G401.6 (cell line): ENCODE results near the gene ATP2B2.

ENCODE experiments used
- FAIRE-seq: peaks from 2 replicates; lab custom pipeline; 2012; peaks lifted over from hg19 to GRCh38; lab: Jason Lieb, UNC

The ATP2B2 gene

DNA sequence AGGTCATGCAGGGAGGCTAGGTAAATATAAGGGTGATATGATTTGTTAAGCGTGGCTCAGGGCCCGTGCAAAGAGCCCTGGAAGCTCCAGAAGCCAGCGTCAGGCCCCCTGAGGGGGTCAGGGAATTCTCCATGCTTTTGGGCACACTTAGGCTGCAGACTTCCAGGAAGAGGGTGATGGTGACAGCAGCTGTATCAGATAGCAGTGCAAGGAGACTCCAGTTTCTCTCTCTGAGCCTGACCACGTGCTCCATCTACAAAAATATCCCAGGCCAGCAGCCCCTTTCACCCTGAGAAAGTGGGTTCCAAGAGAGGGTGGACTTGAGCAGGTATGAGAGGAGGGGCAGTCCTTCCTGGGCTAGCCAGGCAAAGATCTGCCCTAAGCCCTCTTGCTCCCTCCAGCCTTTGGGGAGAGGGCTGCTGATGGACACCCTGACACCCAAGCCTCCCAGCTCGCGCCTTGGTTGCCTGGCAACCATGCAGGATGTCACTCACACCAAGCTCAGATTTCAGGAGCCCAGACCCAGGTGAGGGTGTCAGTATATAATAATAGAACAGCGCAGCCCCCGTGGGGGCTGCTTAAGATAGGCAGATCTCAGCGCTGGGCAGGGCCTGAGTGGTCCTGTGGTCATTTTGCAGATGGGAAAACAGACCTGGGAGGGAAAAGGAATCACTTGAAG is 35.8 kb downstream of the ATP2B2 start:
- no peak for FAIRE-seq

GRCh38 chr3:10468613-10469354 is 36.6 kb downstream of the ATP2B2 start:
- FAIRE-seq: no peak

DNA sequence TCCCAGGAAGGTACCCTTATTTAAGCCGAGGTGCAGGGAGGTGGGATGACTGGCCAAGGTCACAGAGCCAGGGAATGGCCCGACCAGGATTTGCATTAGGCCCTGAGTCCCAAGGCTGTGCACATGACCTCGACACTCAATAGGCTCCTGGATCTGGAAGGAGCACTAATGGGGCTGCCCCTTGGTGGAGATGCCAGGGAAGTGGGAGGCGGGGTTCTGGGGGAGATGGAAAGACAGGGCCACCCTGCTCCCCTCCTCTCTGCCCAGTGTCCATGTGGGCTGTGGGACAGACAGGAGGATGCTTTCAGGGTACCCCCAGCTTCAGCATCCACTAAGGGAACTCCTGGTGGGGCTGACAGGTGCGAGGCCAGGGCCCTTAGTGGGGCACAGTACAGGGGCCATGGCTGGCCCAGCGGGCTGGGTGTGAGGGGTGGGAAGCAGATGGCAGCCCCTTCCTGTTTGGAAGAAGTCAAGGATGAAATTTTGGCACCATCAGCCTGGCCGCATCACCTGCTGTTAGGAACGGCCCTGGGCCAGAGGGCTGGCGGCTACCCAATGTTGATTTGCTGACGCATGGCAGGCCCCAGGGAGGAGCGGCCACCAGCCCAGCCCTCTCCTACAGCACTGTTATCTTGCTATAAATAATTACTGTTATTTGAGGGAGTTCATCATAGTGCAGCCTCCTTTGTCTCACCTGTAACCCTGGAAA is 37.3 kb downstream of the ATP2B2 start:
- no peak for FAIRE-seq

- no peak for FAIRE-seq
Measured at GRCh38 chr3:10467204-10467603, 38.2 kb downstream of the ATP2B2 start.

DNA sequence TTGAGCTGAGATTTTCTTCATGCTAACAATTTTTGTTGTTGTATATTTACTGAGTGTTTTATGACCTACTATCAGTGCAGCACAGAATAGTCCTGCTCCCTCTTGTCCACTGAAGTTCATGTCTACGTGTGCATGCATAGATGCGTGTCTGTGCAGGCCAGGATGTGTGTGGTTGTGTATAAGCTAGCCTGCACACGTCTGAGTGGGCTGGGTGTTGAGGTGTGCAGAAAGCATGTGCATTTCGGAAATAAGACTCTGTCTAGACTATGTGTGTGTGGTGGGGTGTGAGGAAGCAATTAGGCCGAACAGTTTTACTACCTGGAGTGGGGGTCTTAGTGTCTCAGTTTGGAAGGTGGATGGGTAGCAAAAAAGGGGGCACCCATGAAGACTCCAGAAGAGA is 39.2 kb downstream of the ATP2B2 start:
- no peak for FAIRE-seq

- no peak for FAIRE-seq
Measured at GRCh38 chr3:10465161-10465560, 40.2 kb downstream of the ATP2B2 start.

DNA sequence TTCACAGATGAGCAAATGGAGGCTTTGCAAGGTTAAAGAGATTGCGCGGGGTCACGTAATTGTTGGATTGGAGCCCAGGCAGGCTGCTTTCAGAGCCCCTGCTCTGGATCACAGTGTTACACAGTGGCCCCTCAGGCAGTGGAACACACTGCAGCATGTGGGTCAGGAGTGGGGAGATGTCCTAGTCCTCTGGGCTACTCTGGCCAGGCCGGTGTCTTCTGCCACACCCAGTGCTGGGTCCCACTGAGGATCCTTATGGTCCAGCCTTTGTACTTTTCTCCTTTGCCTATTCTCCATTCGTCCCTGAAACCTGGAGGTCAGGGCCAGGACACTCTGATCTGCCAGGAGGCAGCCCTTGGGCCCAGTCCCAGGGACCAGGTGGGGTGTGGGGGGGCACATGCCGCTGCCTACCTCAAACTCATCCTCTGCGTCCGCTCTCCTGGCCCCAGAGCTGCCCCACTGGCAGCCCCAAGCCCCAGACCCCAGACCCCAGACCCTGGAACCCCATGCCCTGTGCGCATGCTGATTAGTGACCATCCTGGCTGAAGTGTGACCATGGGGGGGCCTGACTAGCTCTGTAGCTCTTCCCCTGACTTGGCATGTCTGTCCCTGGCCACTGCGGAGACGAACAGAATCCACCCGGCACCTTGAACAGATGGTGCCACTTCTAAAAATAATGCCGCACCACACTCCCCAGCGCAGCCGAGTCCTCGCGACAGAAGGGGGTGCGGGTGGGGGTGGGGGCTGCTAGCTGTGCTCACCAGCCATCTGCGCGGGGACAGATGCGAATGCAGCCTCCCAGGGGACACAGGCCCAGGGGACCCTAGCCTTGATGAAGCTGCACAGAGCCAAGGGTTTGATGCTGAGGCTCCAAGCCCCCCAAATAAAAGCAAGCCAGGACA is 41.6 kb downstream of the ATP2B2 start:
- no peak for FAIRE-seq

- no peak for FAIRE-seq
Measured at GRCh38 chr3:10462641-10463532, 42.5 kb downstream of the ATP2B2 start.

GRCh38 chr3:10460951-10461545 is 44.3 kb downstream of the ATP2B2 start:
- no peak for FAIRE-seq

GRCh38 chr3:10459954-10460754 is 45.2 kb downstream of the ATP2B2 start:
- no peak for FAIRE-seq

DNA sequence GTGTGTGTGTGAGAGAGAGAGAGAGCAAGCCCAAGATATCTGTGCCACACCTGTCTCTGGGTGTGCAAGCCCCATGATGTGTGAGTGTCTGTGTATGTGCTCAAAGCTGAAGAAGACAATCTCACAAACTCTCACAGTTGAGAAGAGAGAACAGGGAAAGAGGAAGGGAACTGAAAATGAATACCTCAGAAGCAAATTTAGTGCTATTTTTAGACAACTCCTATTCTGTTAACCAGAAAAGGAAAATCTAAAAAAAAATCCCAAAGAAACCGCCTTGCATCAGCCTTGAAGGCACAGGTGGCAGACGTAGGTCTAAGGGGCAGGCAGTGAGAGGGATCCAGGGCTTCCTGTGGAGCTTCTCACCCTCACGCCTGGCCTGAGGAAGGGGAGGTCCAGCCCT is 47.8 kb downstream of the ATP2B2 start:
- no peak for FAIRE-seq

GRCh38 chr3:10456981-10457380 is 48.4 kb downstream of the ATP2B2 start:
- no peak for FAIRE-seq

DNA sequence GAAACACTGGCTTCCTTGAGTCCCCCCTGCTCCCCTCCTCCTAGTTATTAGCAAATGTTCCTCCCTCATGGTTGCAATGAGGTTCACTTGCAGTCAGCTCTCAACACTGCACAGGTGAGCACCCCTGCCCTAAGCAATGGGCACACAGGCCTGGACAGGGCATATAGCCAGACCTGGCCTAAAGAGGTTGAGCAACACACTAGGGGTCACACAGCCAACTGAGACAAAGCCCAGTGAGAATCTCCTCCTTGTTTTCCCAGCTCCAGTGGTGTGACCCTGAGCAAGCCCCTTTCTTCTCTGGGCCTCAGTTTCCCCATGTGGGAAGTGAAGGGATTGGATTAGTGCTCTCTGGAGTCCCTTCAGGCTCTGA is 49.9 kb downstream of the ATP2B2 start:
- no peak for FAIRE-seq

DNA sequence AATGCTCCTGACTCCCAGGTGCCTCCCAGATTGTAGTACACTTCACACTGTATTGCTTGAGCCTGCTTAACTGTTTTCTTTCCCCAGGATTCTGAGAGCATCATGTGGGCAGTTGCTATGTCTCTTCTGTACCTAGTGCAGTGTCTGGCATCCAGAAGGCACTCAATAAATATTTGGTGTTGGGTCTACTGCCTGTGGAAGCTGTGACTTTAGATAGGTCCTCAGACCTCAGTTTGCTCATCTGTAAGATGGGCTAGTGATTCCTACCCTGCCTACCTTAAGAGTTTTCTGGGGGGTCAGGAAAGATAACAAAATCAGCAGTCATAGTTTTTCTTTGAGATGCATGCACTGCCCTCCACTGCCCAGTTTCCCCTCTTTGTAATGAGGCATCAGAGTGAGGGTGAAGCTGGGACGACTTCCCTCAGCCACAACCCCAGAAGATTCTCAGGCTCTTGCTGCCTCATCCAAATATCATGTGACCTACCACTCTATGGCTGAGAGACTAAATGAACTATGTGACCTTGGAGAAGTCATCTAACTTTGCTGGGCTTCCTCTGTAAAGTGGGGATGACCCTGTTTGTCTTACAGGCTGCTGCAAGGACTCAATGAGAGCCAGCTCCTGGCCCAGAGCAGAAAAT is 50.4 kb downstream of the ATP2B2 start:
- no peak for FAIRE-seq

- no peak for FAIRE-seq
Measured at GRCh38 chr3:10453431-10454163, 51.8 kb downstream of the ATP2B2 start.

DNA sequence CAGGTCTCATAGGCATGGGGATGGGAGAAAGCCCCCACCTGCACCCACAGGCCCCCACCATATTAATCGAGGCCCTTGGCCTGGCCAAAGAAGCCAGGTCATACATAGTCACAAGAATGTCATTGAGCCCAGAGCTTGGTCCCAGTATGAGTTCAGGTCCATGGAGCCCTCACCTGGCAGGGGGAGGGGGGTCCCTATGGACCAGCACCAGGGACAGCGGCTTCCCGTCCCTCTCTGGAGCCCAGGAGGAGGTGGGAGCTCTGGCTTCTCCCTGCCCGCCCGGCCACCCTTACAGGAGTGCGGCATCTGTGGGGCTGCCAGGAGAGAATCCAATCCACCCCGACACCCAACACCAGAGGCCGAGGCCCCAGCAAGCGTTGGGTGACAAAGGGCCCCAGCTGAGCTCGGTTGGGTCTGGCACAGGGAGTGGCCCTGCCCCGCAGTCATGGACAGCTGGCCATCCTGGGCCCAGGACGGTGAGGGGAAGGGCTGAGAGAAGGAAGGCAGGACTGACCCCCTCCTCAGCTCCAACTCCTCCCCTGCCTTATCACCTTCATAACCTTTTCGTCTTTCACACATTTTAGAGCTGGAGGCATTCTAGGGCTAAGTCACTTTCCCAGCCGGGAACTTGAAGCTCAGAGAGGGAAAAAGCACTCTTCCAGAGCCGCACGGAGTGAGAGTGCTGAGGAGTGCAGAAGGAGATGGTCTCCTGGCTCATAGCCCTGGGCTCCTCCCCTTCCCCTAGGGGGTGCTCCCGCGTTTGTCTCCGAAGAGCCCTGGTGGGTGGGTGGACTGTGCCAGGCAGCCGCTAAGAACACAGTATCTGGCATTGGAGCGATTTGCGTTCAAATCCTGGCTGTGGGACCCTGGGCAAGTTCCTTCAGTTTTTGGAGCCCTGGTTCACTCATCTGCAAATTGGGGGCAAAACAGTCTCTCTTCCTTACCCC is 54.6 kb downstream of the ATP2B2 start:
- no peak for FAIRE-seq

- FAIRE-seq: no peak
Measured at GRCh38 chr3:10449436-10449835, 56.0 kb downstream of the ATP2B2 start.

DNA sequence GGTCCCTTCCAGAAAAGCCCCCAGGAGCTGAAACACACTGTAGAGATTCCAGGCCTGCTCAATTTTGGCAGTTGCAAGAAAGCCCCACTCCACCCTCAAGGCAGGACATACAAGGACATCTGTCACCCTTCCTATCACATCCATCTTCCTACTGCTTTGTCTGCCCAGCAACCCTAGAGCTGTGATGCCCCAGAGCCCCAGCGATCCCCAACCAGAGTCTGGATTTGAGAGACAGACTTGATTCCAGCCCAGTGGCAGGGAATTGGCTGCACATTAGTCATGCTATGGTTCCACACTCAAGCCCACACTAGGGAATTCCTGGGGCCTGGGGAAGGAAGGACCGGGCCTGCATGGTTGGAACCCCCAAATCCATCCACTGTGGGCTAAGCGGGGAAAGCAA is 56.8 kb downstream of the ATP2B2 start:
- no peak for FAIRE-seq
